ENCODE measurements around the gene CD248. TPM values are rescaled to one million over a fixed set of nuclear protein-coding genes. Genes with fewer than 3 reads are reported as not detected.
A peak's percentile ranks its signal among the peaks of the same experiment; 100 is the strongest.

The CD248 gene
- total RNA-seq, 2 donors from 2014 or later = 0.33 to 0.40 TPM

GRCh38 chr11:66363805-66364535 is 47.1 kb upstream of the CD248 start:
- peaks cover 54% of the 10 kb centered on the region for H3K36me3 Mint-ChIP-seq (ENCODE audit: low read depth)
- H3K4me1 ChIP-seq (ENCODE audit: control insufficient read depth, insufficient read depth, low read length) = no peaks in the 10 kb centered on the region
- no peaks in the 10 kb centered on the region for H3K9me3 ChIP-seq (ENCODE audit: control insufficient read depth, low read length)
- no peaks in the 10 kb centered on the region for H3K27me3 Mint-ChIP-seq (ENCODE audit: insufficient read depth)
- H3K27me3 ChIP-seq (ENCODE audit: control insufficient read depth, insufficient read depth, low read length, poor library complexity, severe bottlenecking) = no peaks in the 10 kb centered on the region
- peak; percentile 98 for TF ChIP-seq CTCF (conservative IDR thresholded peaks at IDR 0.05)
- no peak overlapping the region for H3K9ac ChIP-seq (ENCODE audit: extremely low read depth, low read length, poor library complexity, severe bottlenecking)
- H3K9me3 Mint-ChIP-seq = no peaks in the 10 kb centered on the region
- no peak overlapping the region for H3K4me3 Mint-ChIP-seq
- no peak overlapping the region for H3K27ac ChIP-seq (ENCODE audit: low read depth, low read length)
- no peak overlapping the region for H3K4me3 ChIP-seq (ENCODE audit: low read length)
- peak; percentile 98 for DNase-seq
- no peaks in the 10 kb centered on the region for H3K4me1 Mint-ChIP-seq
- WGBS, 2 experiments (ENCODE audit: insufficient coverage in 1 of 2, insufficient read length in 1 of 2) = 78 to 80% methylated on average over 3 to 15 of the region's 15 CpGs
- H3K36me3 ChIP-seq (ENCODE audit: control insufficient read depth, insufficient read depth, low read length) = peaks cover 53% of the 10 kb centered on the region
- no peak overlapping the region for H3K27ac Mint-ChIP-seq

GRCh38 chr11:66363187-66363601 is 46.4 kb upstream of the CD248 start:
- Histone ChIP-seq H3K9me3 (ENCODE audit: control insufficient read depth, low read length) (no peaks in the 10 kb centered on the region), H3K27ac (ENCODE audit: low read depth, low read length) (no peak overlapping the region), H3K4me3 (ENCODE audit: low read length) (no peak overlapping the region), H3K4me1 (ENCODE audit: control insufficient read depth, insufficient read depth, low read length) (no peaks in the 10 kb centered on the region), H3K36me3 (ENCODE audit: control insufficient read depth, insufficient read depth, low read length) (peaks cover 45% of the 10 kb centered on the region), H3K27me3 (ENCODE audit: control insufficient read depth, insufficient read depth, low read length, poor library complexity, severe bottlenecking) (no peaks in the 10 kb centered on the region), H3K9ac (ENCODE audit: extremely low read depth, low read length, poor library complexity, severe bottlenecking) (no peak overlapping the region)
- Mint-ChIP-seq H3K27me3 (ENCODE audit: insufficient read depth) (no peaks in the 10 kb centered on the region), H3K4me1 (no peaks in the 10 kb centered on the region), H3K36me3 (ENCODE audit: low read depth) (peaks cover 46% of the 10 kb centered on the region), H3K9me3 (no peaks in the 10 kb centered on the region), H3K27ac (no peak overlapping the region), H3K4me3 (no peak overlapping the region)
- no peak for DNase-seq
- 95 to 100% methylated on average over 7 to 14 of the region's 14 CpGs for WGBS, 2 experiments (ENCODE audit: insufficient coverage in 1 of 2, insufficient read length in 1 of 2)
- no peak for TF ChIP-seq CTCF (conservative IDR thresholded peaks at IDR 0.05)

- H3K27me3 ChIP-seq (ENCODE audit: control insufficient read depth, insufficient read depth, low read length, poor library complexity, severe bottlenecking) = no peaks in the 10 kb centered on the region
- no peak for TF ChIP-seq CTCF (conservative IDR thresholded peaks at IDR 0.05)
- Mint-ChIP-seq H3K36me3 (ENCODE audit: low read depth) (peaks cover 42% of the 10 kb centered on the region), H3K9me3 (no peaks in the 10 kb centered on the region), H3K27ac (no peak overlapping the region), H3K27me3 (ENCODE audit: insufficient read depth) (no peaks in the 10 kb centered on the region), H3K4me3 (no peak overlapping the region), H3K4me1 (no peaks in the 10 kb centered on the region)
- no peak overlapping the region for H3K9ac ChIP-seq (ENCODE audit: extremely low read depth, low read length, poor library complexity, severe bottlenecking)
- H3K27ac ChIP-seq (ENCODE audit: low read depth, low read length) = no peak overlapping the region
- no peak overlapping the region for H3K4me3 ChIP-seq (ENCODE audit: low read length)
- WGBS, 2 experiments (ENCODE audit: insufficient coverage in 1 of 2, insufficient read length in 1 of 2) = 81 to 92% methylated on average over 6 to 9 of the region's 9 CpGs
- no peaks in the 10 kb centered on the region for H3K9me3 ChIP-seq (ENCODE audit: control insufficient read depth, low read length)
- peaks cover 40% of the 10 kb centered on the region for H3K36me3 ChIP-seq (ENCODE audit: control insufficient read depth, insufficient read depth, low read length)
- no peaks in the 10 kb centered on the region for H3K4me1 ChIP-seq (ENCODE audit: control insufficient read depth, insufficient read depth, low read length)
- no peak for DNase-seq
Observed at GRCh38 chr11:66362481-66363147, 45.8 kb upstream of the CD248 start.

All from endodermal cell (in vitro differentiated cells).